GM21515 (cell line): ENCODE results near the gene CIBAR2.
A peak's percentile ranks its signal among the peaks of the same experiment; 100 is the strongest.
"Not testable (repeated sequence)": the region's sequence is repeated elsewhere in the genome, so short reads cannot be mapped to it uniquely, and the experiment has no call there.

ENCODE experiments used
- ATAC-seq: cut with Tn5 transposase; IDR thresholded peaks from one replicate; pipeline ENCODE4 v1.9.1; 2021; ENCODE audit not compliant: unreplicated experiment

CIBAR2 gene

GRCh38 chr16:85128079-85128837 is 16.0 kb upstream of the CIBAR2 start:
- ATAC-seq: no peak

GRCh38 chr16:85127379-85127723 is 15.1 kb upstream of the CIBAR2 start:
- no peak for ATAC-seq

GRCh38 chr16:85126705-85127378 is 14.6 kb upstream of the CIBAR2 start:
- no peak for ATAC-seq

DNA sequence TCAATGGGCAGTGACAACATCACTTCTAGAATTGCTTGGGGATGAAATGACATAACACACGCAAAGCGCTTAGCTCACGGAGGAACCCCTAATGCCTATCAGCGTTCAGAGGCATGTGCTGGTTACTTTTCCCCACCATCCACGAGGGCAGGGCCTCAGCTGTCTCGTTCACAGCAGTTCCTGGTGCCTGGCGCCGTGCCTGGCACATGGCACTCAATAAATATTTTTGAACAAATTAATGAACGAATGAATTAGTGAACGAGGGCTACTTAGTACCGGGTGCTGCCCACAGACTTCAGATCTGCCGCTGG is 14.1 kb upstream of the CIBAR2 start:
- no peak for ATAC-seq

GRCh38 chr16:85125570-85126393 is 13.5 kb upstream of the CIBAR2 start:
- ATAC-seq: no peak

DNA sequence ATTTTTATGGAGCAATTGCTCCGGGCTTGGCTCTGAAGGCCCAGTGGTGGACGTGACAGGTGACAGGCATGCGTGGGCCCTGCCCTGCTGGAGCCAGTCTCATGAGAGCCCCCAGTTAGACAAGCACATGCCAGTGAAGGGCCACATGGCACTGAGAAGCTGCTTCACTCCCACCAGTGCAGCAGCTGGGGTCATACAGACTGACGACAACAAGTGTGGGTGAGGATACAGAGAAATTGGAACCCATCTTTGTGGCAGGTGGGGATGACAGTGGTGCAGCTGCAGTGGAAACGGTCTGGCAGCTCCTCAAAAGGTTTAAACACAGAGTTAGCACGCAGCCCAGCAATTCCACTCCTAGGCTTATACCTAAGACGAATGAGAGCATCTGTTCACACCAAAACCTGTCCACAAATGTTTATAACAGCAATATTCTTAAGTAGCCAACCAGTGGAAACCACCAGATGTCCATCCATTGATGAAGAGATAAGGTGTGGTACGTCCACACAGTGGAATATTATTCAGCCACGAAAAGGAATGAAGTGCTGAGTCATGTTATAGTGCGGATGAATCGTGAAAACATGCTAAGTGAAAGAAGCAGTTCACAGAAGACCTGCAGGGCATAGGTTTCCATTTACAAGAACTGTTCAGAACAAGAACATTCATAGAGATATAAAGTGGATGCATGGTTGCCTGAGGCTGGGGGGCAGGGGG is 12.5 kb upstream of the CIBAR2 start:
- no peak for ATAC-seq

DNA sequence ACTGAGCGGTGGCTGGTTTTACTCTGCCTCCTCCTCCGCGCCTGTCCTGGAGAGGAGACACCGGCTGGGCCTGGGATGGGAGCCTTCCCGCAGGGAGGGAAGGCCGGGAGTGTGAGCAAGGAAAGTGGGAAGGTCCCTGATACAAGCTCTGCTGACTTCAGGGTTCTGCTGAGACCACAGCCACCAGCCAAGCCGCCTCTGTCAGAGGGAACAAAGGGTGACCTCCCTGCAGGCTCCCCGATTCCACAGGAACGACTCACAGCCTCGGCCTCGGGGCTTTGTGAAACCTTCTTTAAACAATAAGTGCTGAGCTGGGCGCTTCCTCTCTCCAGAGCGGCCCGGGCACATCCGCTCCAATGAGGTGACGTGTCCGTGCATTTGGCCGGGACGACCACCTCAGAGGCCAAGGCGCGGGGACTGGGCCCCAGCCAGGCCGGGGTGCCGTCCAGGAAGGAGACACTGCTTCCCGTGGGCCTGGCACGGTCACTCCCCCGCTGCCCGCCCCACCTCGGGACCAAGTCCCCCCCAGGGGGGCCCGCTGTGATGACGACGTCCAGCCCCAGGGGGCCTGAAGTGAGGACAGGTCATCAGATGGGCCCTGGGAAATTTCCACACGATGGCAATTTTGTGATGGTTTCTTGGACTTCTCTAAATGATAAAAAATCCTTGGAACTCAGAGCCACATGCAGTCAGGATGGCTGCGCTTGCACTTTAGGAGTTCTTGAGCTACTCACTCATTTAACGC is 11.8 kb upstream of the CIBAR2 start:
- ATAC-seq: no peak

GRCh38 chr16:85123441-85123840 is 11.2 kb upstream of the CIBAR2 start:
- not testable (repeated sequence) for ATAC-seq

- ATAC-seq: no peak
Measured at GRCh38 chr16:85120006-85120340, 7.7 kb upstream of the CIBAR2 start.

GRCh38 chr16:85117418-85117817 is 5.1 kb upstream of the CIBAR2 start:
- ATAC-seq: no peak

- peak; percentile 48 for ATAC-seq
Measured at GRCh38 chr16:85114909-85115567, 2.8 kb upstream of the CIBAR2 start.

- ATAC-seq: no peak
Measured at GRCh38 chr16:85113913-85114312, 1.6 kb upstream of the CIBAR2 start.

GRCh38 chr16:85113168-85113733 is 979 bp upstream of the CIBAR2 start:
- ATAC-seq: no peak

DNA sequence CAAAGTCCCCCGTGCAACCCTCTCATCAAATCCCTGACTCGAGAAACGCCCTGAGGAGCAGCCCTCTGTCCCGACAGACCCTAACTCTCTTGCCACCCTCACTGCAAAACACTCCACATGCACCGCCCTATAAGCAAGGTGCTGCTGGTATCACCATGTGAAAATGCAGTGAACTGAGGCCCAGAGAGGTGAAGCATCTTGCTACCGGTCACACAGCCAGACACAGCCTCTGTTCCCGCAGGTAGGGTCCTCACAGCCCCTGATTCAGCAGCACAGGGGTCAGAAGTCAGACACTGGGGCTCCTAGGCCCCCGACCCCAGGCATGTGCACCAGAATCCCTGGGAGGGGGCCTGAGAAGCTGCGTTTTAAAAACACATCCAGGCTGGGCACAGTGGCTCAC is 1.1 kb downstream of the CIBAR2 start:
- no peak for ATAC-seq

DNA sequence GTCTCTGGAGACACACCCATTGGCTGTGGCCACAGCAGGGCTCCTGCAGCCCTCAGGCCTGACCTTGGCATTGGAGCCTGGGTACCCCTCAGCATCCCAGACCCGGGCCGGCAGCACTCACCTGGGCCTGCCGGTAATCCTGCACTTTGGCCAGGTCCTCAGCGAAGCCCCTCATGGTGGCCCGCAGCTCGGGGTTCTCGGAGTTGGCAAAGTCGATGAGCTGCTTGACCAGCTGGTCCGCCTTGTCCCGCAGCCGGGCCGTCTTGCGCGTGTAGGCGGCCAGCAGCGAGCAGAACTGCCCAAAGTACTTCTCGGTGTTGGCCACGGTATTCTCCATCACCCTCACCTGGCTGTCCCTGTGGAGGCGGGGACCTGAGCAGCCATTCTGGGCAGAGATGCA is 2.2 kb downstream of the CIBAR2 start:
- ATAC-seq: no peak

GRCh38 chr16:85107532-85107931 is 4.7 kb downstream of the CIBAR2 start:
- no peak for ATAC-seq

GRCh38 chr16:85107083-85107482 is 5.2 kb downstream of the CIBAR2 start:
- no peak for ATAC-seq

- no peak for ATAC-seq
Measured at GRCh38 chr16:85105475-85105874, 6.8 kb downstream of the CIBAR2 start.

DNA sequence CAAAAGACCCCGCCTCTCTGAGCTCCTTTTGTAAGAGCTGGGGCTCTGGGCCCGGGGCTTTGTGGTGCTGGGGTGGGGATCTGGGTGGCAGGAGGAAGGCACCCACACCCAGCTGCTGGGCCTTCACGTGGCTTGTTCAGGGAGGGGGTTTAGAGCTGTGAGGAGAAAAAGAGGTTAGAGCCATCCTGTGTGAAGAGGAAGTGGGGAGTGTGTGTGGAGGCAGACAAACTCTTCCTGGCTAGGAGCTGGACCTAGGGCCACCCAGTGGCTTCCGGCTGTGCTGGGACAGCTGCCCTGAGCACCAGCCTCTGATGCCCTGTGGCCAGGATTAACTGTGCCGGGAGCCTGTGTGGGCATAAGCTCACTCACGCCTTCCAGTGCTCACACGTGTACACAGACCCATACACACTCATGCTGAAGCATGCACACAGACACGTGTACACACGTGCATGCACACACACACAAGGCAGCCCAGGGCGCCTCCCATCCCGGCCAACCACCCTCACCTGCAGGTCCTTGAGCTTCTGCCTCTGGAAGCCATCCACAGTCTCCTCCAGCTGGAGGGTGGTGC is 7.4 kb downstream of the CIBAR2 start:
- ATAC-seq: peak; percentile 54

GRCh38 chr16:85104147-85104546 is 8.1 kb downstream of the CIBAR2 start:
- ATAC-seq: no peak
